GM19395 (cell line): ENCODE measurements around the gene TEAD4.
"Not testable (repeated sequence)": the region's sequence is repeated elsewhere in the genome, so short reads cannot be mapped to it uniquely, and the experiment has no call there.

ENCODE experiments used
- ATAC-seq: cut with Tn5 transposase; IDR thresholded peaks from one replicate; pipeline ENCODE4 v1.9.1; 2021; ENCODE audit warnings: mild to moderate bottlenecking, moderate library complexity; ENCODE audit not compliant: unreplicated experiment

TEAD4 gene

DNA sequence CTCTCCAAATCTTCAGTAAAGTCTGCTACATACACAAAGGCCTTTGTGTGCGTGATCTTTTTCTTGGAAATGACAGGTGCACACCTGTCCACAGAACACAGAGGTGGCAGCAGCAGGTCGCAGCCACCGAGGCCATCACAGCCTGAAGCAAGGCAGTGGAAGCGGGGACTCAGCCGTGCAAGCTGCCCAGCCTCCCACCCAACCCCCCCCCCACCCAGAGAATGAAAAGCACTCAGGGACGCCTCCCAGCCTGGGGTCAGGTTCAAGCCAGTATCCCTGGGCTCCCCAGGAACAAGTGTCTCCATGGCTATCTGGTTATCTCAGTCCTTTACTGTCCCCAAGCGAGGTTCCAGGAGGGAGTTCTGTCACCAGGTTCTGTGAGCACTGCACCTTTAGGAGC, 86.8 kb downstream of the TEAD4 start:
- no peak for ATAC-seq

DNA sequence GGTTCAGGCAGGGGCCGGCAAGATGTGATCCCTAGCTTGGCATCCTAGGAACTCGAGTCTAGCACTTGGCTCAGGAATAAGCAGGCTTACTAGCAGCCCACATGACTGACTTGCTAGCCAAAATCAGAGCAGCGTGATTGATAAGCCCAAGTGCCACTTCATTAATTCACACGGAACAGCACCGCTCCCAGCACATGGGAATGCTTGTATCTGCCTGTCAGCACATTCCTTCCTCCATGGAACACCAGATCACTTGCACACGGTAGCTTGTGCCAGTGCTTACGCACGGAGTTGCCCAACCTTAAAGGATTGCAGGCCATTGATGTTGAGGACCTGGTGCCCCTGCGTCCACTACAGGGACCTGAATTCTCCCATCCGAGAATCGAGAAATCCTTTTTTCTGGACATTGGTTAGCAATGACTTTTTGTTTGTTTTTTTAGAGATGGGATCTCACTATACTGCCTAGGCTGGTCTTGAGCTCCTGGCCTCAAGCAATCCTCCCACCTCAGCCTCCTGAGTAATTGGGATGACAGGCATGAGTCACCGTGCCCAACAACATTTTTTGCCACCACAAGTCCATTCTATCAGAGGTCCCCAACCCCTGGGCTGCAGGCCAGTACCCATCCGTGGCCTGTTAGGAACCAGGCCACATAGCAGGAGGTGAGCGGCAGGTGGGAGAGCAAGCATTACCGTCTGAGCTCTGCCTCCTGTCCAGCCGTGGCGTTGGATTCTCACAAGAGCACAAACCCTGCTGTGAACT, 87.4 kb downstream of the TEAD4 start:
- no peak for ATAC-seq

DNA sequence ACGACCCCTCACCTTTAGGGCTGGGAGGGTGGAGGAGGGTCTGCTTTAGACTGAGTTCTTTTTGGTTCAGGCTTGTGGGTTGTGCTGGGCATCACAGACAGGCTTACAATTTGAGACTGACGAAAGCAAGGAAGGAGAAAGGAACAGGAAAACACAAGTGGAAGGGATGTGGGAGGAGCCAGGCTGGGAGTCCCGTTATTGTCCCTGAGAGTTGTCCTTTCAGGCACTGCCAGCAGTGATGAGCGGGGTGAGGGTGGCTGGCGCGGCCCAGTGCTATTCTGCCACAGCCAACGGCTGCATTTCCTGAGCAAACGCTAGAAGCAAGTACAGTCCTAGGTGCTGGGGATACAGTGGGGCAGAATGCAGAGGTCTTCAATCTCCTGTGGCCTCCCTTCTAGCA, 88.8 kb downstream of the TEAD4 start:
- no peak for ATAC-seq

DNA sequence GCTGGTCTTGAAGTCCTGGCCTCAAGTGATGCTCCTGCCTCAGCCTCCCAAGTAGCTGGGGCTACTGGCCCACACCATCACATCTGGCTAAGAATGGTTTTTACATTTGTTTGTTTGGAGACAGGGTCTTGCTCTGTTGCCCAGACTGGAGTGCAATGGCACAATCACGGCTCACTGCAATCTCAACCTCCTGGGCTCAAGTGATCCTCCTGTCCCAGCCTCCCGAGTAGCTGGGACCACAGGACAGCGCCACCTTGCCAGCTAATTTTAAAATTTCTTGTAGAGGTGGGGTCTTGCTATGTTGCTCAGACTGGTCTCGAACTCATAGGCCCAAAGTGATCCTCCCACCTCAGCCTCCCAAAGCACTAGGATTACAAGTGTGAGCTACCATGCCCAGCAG, 89.3 kb downstream of the TEAD4 start:
- ATAC-seq, result no peak

DNA sequence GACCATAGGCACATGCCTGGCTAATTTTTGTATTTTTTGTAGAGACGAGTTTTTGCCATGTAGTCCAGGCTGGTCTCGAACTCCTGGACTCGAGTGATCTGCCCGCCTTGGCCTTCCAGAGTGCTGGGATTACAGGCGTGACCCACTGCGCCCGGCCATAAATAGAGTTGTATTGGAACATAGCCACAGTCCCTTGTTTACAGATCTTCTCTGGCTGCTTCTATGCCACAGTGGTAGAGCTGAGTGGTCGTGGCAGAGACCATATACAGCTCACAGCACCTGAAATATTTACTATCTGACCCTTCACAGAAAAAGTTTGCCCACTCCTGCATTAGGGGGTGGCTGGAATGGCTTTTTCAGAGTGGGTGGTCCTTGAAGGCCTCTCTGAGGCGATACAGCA, 90.0 kb downstream of the TEAD4 start:
- ATAC-seq, result no peak

DNA sequence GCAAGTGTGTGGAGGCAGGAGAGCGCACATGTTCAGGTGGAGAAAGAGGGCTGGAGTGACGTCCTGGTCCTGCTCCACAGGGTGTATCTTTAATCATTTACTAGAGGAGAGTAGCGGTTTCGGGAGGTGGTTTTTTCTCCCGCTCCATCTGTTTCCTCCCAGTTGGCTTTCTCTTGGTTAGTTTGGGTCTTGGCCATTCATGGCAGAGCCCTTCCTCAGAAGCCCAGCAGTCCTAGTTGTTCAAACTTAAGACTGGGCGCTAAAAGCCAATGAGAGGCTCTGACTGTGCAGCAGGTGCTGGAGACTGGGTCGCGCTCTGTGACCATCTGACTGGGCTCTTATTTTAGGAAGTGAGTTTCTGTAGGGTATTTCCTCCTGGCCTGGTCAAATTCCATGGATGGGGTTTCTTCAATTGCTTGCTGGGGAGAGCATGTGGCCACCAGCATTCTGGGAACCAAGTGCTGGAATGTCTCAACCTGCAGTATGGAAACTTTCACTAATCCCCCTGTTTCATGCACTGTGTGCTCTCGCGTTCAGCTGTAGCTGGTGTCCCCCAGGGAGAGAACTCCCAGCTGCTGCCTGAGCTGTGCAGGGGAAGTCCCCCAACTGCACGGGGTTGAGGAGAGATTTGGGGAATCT, 90.5 kb downstream of the TEAD4 start:
- ATAC-seq, result no peak

DNA sequence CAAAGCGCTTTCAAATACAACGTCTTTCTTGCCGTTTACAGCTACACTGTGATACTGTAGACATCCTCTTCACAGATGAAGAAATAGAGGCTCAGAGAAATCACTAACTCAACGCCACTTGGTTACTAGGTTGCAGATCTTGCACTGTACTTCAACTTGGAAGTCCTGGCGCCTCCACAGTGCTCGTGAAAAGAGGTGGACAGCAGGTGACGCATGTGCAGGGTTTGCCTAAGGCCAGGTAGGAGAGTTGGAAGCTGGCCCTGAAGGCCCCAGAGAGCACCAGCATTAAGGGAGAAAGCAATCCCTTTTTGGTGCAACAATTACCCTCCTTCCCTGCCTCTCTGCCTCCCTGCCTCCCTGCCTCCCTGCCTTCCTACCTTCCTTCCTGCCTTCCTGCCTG, 95.2 kb downstream of the TEAD4 start:
- ATAC-seq, result no peak

DNA sequence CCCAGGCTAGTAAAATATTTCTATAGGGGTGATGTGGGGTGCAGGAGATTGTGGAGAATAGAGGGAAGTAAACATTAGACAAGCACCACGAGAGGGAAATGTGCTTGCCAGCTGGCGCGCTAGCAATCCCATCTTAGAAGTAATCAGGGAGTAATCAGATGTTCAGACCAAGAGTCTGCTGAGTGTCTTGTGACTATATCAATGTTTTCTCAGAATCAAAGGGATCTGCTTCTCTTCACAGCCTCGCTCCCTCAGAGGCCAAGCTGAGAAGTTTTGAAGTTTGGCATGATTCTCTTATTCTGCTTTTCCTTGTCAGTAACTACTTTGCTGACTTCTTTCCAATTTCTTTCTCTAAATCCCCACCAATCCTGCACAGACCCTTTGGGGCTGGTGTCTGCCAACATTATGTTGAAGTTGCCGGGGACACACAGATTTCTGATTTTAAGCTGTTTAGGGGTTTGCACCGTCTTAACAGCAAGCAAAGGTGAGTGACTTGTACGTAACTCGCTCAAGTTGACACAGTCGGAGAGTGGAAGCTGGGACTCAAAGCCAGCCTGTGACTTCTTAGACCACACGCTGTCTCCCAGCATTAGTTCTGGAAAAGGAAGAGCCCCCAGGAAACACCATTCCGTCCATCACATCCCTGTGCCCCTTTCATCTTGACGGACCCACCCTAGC, 96.0 kb downstream of the TEAD4 start:
- no peak for ATAC-seq

DNA sequence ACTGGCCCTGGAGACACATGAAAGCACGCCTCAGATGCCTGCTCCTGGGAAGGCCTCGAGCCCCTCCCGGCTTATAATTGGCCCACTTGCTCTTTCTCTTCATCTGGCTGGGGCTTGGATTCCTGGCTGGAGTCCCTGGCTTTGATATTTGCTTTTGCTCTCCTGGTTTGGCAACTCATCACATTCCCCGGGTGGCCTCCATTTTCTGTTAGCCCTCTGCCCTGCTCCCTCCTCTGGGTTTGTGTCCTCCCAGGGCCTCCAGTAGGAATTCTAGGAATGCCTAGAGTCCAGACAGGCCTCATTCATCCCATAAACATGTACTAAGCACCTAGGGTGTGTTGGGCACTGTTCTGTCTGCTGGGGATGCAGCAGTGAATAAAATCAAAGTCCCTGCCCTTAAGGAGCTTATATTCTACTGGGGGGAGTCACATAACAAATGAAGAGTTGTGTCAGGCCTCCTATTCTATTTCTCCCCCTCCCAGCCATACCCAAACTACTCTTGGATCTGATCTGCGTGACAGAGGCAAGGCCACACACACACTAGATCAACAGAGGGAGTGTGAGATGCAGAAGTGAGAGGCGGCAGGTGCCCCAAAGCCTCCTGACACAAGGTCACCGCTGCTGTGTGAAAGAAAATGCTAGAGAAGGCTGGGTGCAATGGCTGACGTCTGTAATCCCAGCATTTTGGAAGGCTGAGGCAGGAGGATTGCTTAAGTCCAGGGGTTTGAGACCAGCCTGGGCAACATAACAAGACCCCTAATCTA, 96.7 kb downstream of the TEAD4 start:
- no peak for ATAC-seq

DNA sequence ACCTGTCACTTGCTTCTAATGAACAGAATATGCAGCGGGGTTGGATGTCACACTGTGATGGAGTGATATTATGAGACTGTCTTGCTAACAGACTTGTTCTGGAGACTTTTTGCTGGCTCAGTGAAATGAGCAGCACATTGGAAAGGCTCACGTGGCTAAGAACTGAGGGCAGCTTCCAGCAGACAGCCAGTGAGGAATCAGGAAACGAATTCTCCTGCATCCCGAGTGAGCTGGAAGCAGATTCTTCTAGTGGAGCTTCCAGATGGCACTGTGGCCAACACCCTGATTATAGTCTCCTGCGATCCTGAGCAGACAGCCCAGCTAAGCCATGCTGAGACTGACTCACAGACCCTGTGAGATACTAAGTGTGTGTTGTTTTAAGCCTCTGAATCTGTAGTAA, 101.9 kb downstream of the TEAD4 start:
- ATAC-seq, result no peak

DNA sequence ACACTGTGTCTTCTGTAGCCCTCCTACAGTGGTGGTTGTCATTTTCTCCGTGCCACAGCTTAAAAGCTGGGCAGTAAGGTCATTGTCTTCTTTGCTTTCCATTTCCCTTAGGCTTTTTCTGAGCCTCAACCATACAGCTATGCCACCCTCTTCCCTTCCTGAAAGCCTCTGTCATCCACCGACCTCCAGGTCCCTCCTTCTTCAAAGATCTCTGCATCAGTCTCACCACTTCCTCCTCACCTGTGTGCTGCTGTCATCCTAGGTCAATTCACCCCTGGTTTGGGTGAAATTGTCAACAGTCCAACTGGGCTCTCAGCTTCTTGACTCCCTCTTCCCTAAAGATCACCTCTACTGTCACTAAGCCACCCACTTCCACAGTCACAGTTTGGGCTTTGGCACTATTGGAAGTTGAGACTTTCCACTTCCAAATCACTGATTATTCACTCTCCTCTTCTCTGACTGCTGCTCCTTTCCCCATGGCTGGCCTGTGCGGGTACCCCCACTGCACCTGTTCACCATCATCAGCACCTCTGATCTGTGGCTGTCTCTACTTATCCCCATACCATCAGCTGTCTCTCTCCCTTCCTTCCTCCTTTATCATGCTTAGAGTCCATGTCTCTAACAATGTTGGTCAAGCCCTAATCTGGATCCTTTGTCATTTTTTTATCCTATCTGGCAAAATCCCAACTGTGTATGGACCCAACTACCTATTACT, 102.5 kb downstream of the TEAD4 start:
- no peak for ATAC-seq

DNA sequence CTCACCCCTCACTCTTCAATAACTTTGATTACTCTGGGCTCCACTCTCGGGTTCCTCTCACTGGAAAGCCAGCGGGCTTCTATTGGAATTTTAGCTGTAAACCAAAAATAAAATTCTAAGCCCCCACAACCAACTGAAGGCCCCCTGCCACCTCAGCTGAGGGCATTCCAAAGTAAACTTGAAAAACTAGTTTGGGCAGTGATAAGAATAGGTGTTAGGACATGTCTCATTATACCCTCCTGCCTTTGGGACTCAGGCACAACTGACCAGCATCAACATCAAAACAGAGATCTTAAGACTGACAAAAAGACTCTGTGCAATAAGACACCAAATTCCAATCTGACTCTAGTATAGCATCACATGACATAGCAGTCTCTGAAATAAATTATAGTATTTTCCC, 106.1 kb downstream of the TEAD4 start:
- ATAC-seq, result no peak

DNA sequence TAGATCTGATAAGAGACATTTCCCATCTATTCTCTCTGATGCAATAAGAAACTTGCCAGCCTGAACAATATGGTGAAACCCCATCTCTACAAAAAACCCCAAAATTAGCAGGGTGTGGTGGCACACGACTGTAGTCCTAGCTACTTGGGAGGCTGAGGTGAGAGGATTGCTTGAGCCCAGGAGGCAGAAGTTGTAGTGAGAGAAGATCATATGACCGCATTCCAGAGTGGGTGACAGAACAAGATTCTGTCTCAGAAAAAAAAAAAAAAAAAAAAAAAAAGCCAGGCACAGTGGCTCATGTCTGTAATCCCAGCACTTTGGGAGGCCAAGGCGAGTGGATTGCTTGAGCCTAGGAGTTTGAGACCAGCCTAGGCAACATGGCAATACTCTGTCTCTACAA, 106.6 kb downstream of the TEAD4 start:
- not testable (repeated sequence) for ATAC-seq

DNA sequence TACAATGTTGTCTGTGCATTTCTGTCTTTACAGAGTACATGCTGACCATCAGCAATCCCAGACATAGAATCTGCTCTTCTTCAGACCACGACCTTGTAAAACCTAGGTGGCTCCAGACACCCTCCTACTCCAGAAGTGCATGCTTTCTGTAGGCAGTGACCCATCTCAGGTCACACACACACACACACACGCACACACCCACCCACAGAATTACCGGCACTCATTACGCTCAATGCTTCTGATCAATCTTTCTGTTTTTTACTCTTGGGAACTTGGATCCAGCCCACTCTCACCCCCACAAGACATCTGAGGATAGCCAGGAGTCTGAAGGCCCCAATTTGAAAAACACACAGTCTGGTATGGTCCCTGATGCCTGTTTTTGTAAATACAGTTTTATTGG, 110.5 kb downstream of the TEAD4 start:
- no peak for ATAC-seq

DNA sequence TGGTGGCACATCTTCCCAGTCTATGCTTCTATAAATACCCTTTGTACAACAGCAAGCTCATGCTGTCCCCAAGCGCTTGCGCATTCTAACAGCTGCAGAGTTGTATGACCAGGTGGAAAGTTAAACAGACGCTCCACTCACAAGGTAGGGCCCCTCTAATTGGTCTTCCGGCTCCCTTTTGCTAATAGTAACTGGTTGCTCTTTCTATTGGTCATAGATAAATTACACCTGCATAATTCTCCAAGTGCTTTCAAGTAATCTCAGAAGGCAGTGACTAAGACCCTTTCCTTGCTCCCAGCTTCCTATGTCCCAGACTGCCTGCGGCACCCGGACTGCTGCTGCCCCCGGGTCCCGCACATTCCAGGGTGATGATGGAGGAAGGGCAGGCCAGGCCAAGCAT, 111.9 kb downstream of the TEAD4 start:
- no peak for ATAC-seq

DNA sequence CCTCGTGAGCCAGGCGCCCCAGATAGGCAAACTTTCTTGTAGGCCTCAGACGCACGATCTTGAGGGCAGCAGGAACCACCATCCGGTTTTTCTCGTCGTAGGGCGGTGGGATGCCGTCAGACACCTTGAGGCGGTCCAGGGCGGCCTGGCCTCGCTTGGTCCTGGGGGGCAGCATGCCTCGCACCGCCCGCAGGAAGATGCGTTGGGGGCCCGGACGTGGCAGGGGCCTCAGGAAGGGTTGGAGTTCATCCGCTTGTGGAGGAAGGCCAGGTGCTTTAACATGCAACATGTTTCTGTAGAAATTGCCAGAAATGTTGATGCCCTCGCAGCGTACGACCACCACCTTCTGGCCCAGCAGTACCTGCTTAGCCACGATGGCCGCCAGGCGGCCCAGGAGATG, 112.5 kb downstream of the TEAD4 start:
- no peak for ATAC-seq

DNA sequence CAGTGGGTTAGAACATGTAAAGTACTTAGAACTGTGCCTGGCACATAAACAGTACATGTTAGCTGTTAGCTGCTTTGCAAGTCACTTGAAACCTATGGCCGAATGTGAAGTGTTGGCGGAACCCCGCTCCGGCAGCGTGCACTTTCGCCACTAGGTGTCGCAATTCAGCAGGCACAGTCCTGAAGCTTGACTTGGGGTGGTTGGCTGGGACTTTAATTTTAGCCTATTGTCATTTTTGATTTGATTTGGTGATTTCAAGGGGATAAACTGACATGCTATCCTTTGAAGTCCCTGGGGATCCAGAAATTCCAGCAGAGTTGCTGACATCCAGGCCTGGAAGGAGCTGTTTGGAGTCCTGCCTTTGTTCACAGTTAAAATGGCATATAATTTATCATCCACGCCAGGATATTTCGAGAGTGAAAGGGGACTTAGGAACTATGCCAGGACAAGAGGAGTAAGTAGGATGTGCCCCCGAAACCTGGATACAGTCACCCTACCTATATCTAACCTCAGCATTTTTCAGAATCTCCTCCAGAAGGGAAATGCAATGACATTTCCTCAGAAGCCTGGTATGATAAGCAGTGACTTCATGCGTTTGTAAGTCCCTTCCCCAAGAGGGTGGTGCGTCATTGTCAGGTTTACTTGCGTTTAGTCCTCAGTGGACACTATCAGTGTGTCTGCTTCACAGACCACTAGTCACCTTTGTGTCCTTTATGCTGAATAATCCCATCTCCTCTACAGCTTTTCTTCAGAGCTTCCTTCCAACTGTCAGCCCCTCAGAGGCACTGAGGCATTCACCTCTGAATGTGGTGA, 114.4 kb downstream of the TEAD4 start:
- ATAC-seq, result peak; percentile 49

DNA sequence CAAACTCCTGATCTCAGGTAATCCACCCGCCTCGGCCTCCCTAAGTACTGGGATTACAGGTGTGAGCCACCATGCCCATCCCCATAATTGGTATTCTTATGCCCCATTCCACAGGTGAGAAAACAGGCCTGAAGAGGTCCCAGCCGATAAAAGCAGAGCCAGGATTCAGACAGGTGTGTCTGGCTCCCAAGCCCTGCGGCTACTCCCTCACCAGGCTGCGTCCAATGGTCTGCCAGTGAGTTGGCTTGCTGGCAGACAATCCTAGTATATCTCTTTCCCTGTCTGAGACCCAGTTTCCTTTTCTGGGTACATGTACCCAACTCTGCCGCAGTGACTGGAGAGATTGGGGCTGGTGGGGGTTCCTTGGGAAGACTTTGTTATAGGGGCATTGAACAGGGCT, 116.1 kb downstream of the TEAD4 start:
- ATAC-seq, result no peak

DNA sequence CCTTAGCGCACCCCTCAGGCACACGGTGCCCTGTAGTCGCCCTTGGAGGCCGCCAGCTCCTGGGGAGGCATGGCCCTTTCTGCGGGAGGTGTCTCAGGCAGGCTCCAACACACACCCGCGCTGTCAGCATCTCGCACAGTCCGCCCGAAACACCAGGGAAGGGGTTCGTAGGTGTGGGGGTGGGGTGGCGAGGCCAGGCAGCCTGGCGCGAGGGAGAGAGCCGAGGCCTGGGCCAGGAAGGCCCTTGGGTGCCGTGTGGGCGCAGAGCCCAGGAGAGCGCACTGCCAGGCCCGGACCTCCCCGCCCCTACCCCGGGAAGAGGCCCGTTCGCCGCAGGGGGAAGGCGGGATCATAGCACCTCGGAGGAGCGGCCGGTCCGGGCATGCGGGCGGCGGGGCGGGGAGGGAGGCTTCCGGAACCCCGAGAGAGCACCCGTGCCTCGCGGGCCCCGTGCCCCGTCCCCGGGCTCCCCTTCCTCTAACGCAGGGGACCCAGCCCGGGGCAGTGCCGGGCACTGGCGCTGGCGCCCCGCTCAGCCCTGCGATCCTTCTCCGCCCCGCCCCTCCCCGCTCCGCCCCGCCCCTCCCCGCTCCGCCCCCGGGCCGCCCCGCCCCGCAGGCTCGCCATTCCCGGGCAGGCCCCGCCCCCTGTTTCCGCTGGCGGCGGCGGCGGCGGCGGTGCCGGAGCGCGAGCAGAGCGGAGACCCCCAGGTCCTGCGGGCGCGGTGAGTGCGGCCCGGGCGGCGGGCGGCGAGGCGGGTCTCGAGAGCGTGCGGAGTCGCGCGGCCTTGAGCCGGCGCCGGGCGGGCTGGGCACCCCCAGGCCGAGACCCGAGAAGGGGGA, 117.8 kb downstream of the TEAD4 start, which contains the start of gene TSPAN9:
TSPAN9 (plus strand) TSS at position 650 of the 842 bp plus-strand sequence. CDS start 123,815 bp downstream, outside the sequence.
- ATAC-seq, result peak; percentile 73
